K562 (cell line): ENCODE results near the gene XRN2. TPM values are rescaled to one million over a fixed set of nuclear protein-coding genes. Genes with fewer than 3 reads are reported as not detected.

ENCODE experiments used
- ATAC-seq: fragments of 200-7000 bp; cut with Tn5 transposase; 3 replicates; pipeline ENCODE4 v1.9.1; 2020; ENCODE audit warnings: moderate library complexity
- BruUV-seq: library from RNA; stranded (reverse); fragments of 400-500 nt; replicated peaks from 2 replicates; lab custom pipeline; 2021; lab: Mats Ljungman, UMichigan
- CTCF ChIA-PET: fragments of 300-600 bp; formaldehyde crosslinking; extraction: SDS; loops from one replicate; lab custom pipeline; 2021; ENCODE audit warnings: low intra/inter-chr PET ratio; lab: Yijun Ruan, JAX
- POLR2A ChIA-PET: fragments of 300-600, 350-650 bp; sonication (Branson Sonifier 250); formaldehyde crosslinking; extraction: SDS; loops from one replicate; lab custom pipeline; 2021; ENCODE audit warnings: antibody characterized with exemption, inconsistent platforms; lab: Yijun Ruan, JAX
- DNase-seq, 4 experiments: peaks; one replicate each; pipeline versions ENCODE4 v3.0.0 to v3.0.0-alpha.2; 2011 to 2018; ENCODE audit warnings: low spot score in 3 of 4, mixed read lengths in 3 of 4; ENCODE audit errors: extremely low read depth in 1 of 4
- FAIRE-seq: peaks from 2 replicates; lab custom pipeline; 2011; peaks lifted over from hg19 to GRCh38; lab: Jason Lieb, UNC
- H2AFZ ChIP-seq: 2 replicates; pipeline ENCODE4 v1.6.0; 2011; ENCODE audit warnings: low read depth, low read length, control low read depth, inconsistent platforms
- H3K27ac ChIP-seq: fragments of 200-600 bp; 3 replicates; pipeline ENCODE4 v1.8.0; 2011; ENCODE audit warnings: low read depth, mild to moderate bottlenecking, control low read depth, inconsistent platforms, low read length, moderate library complexity, mixed read lengths; ENCODE audit errors: extremely low read depth
- H3K27me3 ChIP-seq, 2 experiments: fragments of 300-600 bp in 1 of 2; 2 replicates in 1 of 2; 3 replicates in 1 of 2; pipeline versions ENCODE4 v1.6.0 to v1.8.0; 2011; ENCODE audit warnings: inconsistent platforms in 2 of 2, low read length in 2 of 2, mild to moderate bottlenecking in 1 of 2, mixed read lengths in 1 of 2, moderate library complexity in 1 of 2; ENCODE audit not compliant: control insufficient read depth in 2 of 2, insufficient read depth in 2 of 2
- H3K36me3 ChIP-seq: fragments of 300-600 bp; 3 replicates; pipeline ENCODE4 v1.8.0; 2011; ENCODE audit warnings: mild to moderate bottlenecking, low read length, inconsistent platforms; ENCODE audit not compliant: control insufficient read depth, insufficient read depth
- H3K4me1 ChIP-seq, 2 experiments: fragments of 200-600 bp in 1 of 2; replicated peaks in 1 of 2; 2 replicates in 1 of 2; 3 replicates in 1 of 2; pipeline versions ENCODE4 v1.5.1 to v1.8.0; 2011; ENCODE audit warnings: inconsistent platforms in 2 of 2, low read length in 2 of 2, mild to moderate bottlenecking in 1 of 2, mixed read lengths in 1 of 2, moderate library complexity in 1 of 2; ENCODE audit not compliant: control insufficient read depth in 2 of 2, insufficient read depth in 2 of 2
- H3K4me2 ChIP-seq: 2 replicates; pipeline ENCODE4 v1.6.1; 2011; ENCODE audit warnings: low read length, control low read depth, inconsistent platforms, mixed read lengths; ENCODE audit not compliant: insufficient read depth
- H3K4me3 ChIP-seq: fragments of 200-600 bp; sonication (generic), shearing (Covaris generic); 2 replicates; pipeline ENCODE4 v1.5.1; 2016; ENCODE audit warnings: control low read depth, inconsistent platforms
- H3K79me2 ChIP-seq: fragments of 200-600 bp; 3 replicates; pipeline ENCODE4 v1.8.0; 2011; ENCODE audit warnings: low read length, inconsistent platforms; ENCODE audit not compliant: control insufficient read depth, insufficient read depth
- H3K9ac ChIP-seq, 2 experiments: 2 replicates each; pipeline versions ENCODE4 v1.6.0 to v1.6.1; 2011; ENCODE audit warnings: low read depth in 2 of 2, low read length in 2 of 2, control low read depth in 1 of 2, inconsistent platforms in 1 of 2, mild to moderate bottlenecking in 1 of 2, mixed read lengths in 1 of 2; ENCODE audit not compliant: insufficient read depth in 1 of 2
- H3K9me1 ChIP-seq: one replicate; pipeline ENCODE4 v1.6.0; 2011; ENCODE audit warnings: inconsistent platforms, mild to moderate bottlenecking, low read length, moderate library complexity; ENCODE audit not compliant: control insufficient read depth, insufficient read depth
- H3K9me3 ChIP-seq: replicated peaks from 2 replicates; pipeline ENCODE4 v1.5.1; 2011; ENCODE audit warnings: low read depth, low read length, inconsistent platforms; ENCODE audit not compliant: control insufficient read depth, insufficient read depth
- H4K20me1 ChIP-seq: replicated peaks from 2 replicates; pipeline ENCODE4 v1.6.1; 2011; ENCODE audit warnings: low read length, inconsistent platforms, mixed read lengths; ENCODE audit not compliant: control insufficient read depth, insufficient read depth
- BRCA1 ChIP-seq, 2 experiments: fragments of 450-650 bp in 1 of 2; sonication (generic) in 1 of 2; formaldehyde crosslinking in 1 of 2; IDR thresholded peaks; 2 replicates each; pipeline versions ENCODE4 v1.5.0 to v1.6.1; 2017 to 2020; ENCODE audit warnings: mild to moderate bottlenecking in 1 of 2, missing genetic modification reagents in 1 of 2
- FOXK2 ChIP-seq, 2 experiments: fragments of 450-650 bp; IDR thresholded peaks in 1 of 2; conservative IDR thresholded peaks in 1 of 2; 2 replicates each; pipeline ENCODE4 v1.6.1; 2016; ENCODE audit warnings: low read depth in 2 of 2, mild to moderate bottlenecking in 1 of 2
- FOXP1 ChIP-seq: sonication (generic); formaldehyde crosslinking; IDR thresholded peaks from 2 replicates; pipeline ENCODE4 v1.8.0; 2022; ENCODE audit warnings: mild to moderate bottlenecking, missing genetic modification reagents
- NRF1 ChIP-seq, 2 experiments: fragments of 450-650 bp; IDR thresholded peaks in 1 of 2; conservative IDR thresholded peaks in 1 of 2; 2 replicates each; pipeline ENCODE4 v1.6.1; 2014; ENCODE audit warnings: mild to moderate bottlenecking in 2 of 2
- PURB ChIP-seq: sonication (generic); formaldehyde crosslinking; IDR thresholded peaks from 2 replicates; pipeline ENCODE4 v1.9.0; 2021; ENCODE audit warnings: low read depth, mild to moderate bottlenecking, missing genetic modification reagents
- RBM22 ChIP-seq: fragments of 200-400 bp; formaldehyde crosslinking; IDR thresholded peaks from 2 replicates; pipeline ENCODE4 v1.6.1; 2018; ENCODE audit warnings: low read length, low read depth; ENCODE audit not compliant: poor library complexity, severe bottlenecking
- SMARCC2 ChIP-seq: fragments of 450-650 bp; IDR thresholded peaks from 2 replicates; pipeline ENCODE4 v1.6.1; 2017; ENCODE audit warnings: antibody characterized with exemption, moderate library complexity, mild to moderate bottlenecking, low read depth
- TFAM ChIP-seq: fragments of 250-450 bp; sonication (Bioruptor Pico); conservative IDR thresholded peaks from 2 replicates; pipeline ENCODE4 v1.5.0; 2021; ENCODE audit warnings: mild to moderate bottlenecking, moderate library complexity
- ZNF431 ChIP-seq: sonication (generic); formaldehyde crosslinking; IDR thresholded peaks from 2 replicates; pipeline ENCODE4 v1.8.0; 2022; ENCODE audit warnings: mild to moderate bottlenecking, missing genetic modification reagents
- ZNF589 ChIP-seq: fragments of 200-800 bp; sonication (Bioruptor generic); IDR thresholded peaks from 2 replicates; pipeline ENCODE4 v1.6.1; 2016; ENCODE audit warnings: low read depth, missing genetic modification characterization, missing compliant biosample characterization
- WGBS: fragments of 100-300 bp; shearing (Covaris generic); methylation state at CpG from one replicate; pipeline ENCODE4 v1.1.6; 2016; ENCODE audit warnings: low coverage, mixed read lengths; ENCODE audit not compliant: insufficient coverage; ENCODE audit errors: missing lambda C conversion rate; 5-methylcytosine and 5-hydroxymethylcytosine counted together
- in situ Hi-C: fragments of 300-500 bp; cut with MboI; formaldehyde crosslinking; loops from 4 replicates; pipeline ENCODE4 v1.15.0; 2018; ENCODE audit warnings: inconsistent platforms, mixed read lengths
- intact Hi-C: fragments of 100-400 bp; cut with micrococcal nuclease; formaldehyde crosslinking; loops from 2 replicates; pipeline ENCODE4 v1.14.2; 2022
- polyA plus RNA-seq, 8 experiments: library from polyadenylated mRNA; depleted of rRNA in 4 of 8; stranded (reverse) in 5 of 8; unstranded in 3 of 8; fragments of >200 nt; fragmentation: Nextera tagmentation in 2 of 8; fragmentation: Illumina TruSeq in 1 of 8; extraction: Ambion mirVana in 2 of 8; extraction: Trizol in 1 of 8; gene quantifications; 2 replicates each; pipeline versions ENCODE4 v1.2.1 to v1.2.3, GENCODE V29; 2011 to 2014; ENCODE audit warnings: inconsistent platforms in 1 of 8, missing spikeins in 1 of 8
- total RNA-seq, 7 experiments: library from RNA; depleted of rRNA in 6 of 7; stranded (reverse); fragments of >200 nt in 6 of 7; fragmentation: Illumina TruSeq in 2 of 7; extraction: Trizol in 2 of 7; gene quantifications; 2 replicates each; pipeline versions ENCODE4 v1.2.1 to v1.2.3, GENCODE V29; 2011 to 2021; ENCODE audit warnings: low replicate concordance in 1 of 7
- TF ChIP-seq, protein P1 (sequence below): fragments of 450-650 bp; IDR thresholded peaks from 2 replicates; pipeline ENCODE4 v1.6.1; 2016; ENCODE audit warnings: mild to moderate bottlenecking, moderate library complexity

The XRN2 gene
- total and polyA plus RNA-seq, 9 of the 15 experiments (the other 6 are each of a cell fraction or from before 2014, with no cell fraction given): 41.8 to 67.3 (median 51.4) TPM

DNA sequence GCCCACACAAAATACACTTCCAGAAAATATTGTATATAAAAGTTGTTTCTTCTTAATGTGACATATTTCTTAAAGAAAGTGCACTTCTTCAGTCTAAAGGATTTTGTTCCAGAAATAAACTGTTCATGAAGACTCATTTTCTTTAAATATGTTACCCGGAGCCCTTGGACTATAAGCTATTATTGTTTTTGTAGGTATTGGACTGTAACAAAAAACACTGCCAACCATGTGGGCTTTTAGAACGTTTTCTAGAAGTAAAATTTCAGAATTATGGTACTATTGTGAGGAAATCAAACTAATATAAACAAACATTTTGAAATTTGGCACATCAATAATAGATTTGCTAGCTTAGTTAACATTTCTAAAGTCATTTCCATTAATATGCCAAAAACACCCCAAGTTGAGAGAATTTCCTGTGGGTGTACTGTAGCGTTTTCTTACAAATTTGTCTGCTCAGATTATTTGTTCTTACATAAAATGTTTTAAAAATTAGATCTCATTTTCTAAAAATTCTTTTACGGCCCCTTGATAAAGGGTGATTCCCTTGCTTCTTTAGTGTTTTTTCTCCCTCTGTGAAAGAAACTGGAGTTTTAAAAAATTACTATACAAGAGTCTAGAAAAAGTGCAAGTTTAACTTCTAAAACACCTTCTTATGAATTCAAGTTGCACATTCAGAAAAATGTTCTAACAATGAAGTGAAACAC is 90.8 kb downstream of the XRN2 start:
- DNase-seq (no peak), FAIRE-seq (no peak), ATAC-seq (no peak)
- Histone ChIP-seq H3K4me3 (no peak overlapping the region), H3K4me2 (no peak overlapping the region), H3K79me2 (no peaks in the 10 kb centered on the region), H3K9me3 (no peaks in the 10 kb centered on the region), H4K20me1 (no peaks in the 10 kb centered on the region), H3K4me1 (peaks cover 0 to 3% of the 10 kb centered on the region in 2 experiments; a peak in 1 of 5 replicates), H3K36me3 (peaks cover 9% of the 10 kb centered on the region; the same call in 1 of the 3 replicates), H3K27me3 (no peaks in the 10 kb centered on the region), H2AFZ (no peak overlapping the region), H3K9me1 (no peaks in the 10 kb centered on the region), H3K27ac (no peak overlapping the region), H3K9ac (no peak overlapping the region)
- intact Hi-C loops (no loop called here), in situ Hi-C loops (no loop called here)
- CTCF ChIA-PET: no interaction called here
- POLR2A ChIA-PET: interaction anchor here (0.7 kb wide), 1 partner anchor 8 kb away, joined by 3 read pairs; no protein-coding TSS in a partner anchor
- no TSS peak for BruUV-seq
- 20% methylated on average over 4 of the region's 4 CpGs for WGBS
- TF ChIP-seq, protein P1, sequence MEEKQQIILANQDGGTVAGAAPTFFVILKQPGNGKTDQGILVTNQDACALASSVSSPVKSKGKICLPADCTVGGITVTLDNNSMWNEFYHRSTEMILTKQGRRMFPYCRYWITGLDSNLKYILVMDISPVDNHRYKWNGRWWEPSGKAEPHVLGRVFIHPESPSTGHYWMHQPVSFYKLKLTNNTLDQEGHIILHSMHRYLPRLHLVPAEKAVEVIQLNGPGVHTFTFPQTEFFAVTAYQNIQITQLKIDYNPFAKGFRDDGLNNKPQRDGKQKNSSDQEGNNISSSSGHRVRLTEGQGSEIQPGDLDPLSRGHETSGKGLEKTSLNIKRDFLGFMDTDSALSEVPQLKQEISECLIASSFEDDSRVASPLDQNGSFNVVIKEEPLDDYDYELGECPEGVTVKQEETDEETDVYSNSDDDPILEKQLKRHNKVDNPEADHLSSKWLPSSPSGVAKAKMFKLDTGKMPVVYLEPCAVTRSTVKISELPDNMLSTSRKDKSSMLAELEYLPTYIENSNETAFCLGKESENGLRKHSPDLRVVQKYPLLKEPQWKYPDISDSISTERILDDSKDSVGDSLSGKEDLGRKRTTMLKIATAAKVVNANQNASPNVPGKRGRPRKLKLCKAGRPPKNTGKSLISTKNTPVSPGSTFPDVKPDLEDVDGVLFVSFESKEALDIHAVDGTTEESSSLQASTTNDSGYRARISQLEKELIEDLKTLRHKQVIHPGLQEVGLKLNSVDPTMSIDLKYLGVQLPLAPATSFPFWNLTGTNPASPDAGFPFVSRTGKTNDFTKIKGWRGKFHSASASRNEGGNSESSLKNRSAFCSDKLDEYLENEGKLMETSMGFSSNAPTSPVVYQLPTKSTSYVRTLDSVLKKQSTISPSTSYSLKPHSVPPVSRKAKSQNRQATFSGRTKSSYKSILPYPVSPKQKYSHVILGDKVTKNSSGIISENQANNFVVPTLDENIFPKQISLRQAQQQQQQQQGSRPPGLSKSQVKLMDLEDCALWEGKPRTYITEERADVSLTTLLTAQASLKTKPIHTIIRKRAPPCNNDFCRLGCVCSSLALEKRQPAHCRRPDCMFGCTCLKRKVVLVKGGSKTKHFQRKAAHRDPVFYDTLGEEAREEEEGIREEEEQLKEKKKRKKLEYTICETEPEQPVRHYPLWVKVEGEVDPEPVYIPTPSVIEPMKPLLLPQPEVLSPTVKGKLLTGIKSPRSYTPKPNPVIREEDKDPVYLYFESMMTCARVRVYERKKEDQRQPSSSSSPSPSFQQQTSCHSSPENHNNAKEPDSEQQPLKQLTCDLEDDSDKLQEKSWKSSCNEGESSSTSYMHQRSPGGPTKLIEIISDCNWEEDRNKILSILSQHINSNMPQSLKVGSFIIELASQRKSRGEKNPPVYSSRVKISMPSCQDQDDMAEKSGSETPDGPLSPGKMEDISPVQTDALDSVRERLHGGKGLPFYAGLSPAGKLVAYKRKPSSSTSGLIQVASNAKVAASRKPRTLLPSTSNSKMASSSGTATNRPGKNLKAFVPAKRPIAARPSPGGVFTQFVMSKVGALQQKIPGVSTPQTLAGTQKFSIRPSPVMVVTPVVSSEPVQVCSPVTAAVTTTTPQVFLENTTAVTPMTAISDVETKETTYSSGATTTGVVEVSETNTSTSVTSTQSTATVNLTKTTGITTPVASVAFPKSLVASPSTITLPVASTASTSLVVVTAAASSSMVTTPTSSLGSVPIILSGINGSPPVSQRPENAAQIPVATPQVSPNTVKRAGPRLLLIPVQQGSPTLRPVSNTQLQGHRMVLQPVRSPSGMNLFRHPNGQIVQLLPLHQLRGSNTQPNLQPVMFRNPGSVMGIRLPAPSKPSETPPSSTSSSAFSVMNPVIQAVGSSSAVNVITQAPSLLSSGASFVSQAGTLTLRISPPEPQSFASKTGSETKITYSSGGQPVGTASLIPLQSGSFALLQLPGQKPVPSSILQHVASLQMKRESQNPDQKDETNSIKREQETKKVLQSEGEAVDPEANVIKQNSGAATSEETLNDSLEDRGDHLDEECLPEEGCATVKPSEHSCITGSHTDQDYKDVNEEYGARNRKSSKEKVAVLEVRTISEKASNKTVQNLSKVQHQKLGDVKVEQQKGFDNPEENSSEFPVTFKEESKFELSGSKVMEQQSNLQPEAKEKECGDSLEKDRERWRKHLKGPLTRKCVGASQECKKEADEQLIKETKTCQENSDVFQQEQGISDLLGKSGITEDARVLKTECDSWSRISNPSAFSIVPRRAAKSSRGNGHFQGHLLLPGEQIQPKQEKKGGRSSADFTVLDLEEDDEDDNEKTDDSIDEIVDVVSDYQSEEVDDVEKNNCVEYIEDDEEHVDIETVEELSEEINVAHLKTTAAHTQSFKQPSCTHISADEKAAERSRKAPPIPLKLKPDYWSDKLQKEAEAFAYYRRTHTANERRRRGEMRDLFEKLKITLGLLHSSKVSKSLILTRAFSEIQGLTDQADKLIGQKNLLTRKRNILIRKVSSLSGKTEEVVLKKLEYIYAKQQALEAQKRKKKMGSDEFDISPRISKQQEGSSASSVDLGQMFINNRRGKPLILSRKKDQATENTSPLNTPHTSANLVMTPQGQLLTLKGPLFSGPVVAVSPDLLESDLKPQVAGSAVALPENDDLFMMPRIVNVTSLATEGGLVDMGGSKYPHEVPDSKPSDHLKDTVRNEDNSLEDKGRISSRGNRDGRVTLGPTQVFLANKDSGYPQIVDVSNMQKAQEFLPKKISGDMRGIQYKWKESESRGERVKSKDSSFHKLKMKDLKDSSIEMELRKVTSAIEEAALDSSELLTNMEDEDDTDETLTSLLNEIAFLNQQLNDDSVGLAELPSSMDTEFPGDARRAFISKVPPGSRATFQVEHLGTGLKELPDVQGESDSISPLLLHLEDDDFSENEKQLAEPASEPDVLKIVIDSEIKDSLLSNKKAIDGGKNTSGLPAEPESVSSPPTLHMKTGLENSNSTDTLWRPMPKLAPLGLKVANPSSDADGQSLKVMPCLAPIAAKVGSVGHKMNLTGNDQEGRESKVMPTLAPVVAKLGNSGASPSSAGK: no peak
- no peak for TF ChIP-seq RBM22
- no peak for TF ChIP-seq NRF1 (conservative IDR thresholded peaks at IDR 0.05 in 1 of 2, IDR thresholded peaks at IDR 0.05 in 1 of 2)
- no peak for TF ChIP-seq TFAM (CRISPR knock-in tag)
- TF ChIP-seq ZNF431 (CRISPR knock-in tag): no peak
- no peak for TF ChIP-seq FOXK2 (conservative IDR thresholded peaks at IDR 0.05 in 1 of 2, IDR thresholded peaks at IDR 0.05 in 1 of 2; ENCODE audit: low read depth in 2 of 2)
- TF ChIP-seq ZNF589 (CRISPR knock-in tag): no peak
- no peak for TF ChIP-seq FOXP1
- TF ChIP-seq BRCA1 (IDR thresholded peaks at IDR 0.05): no peak
- TF ChIP-seq BRCA1 (CRISPR knock-in tag; IDR thresholded peaks at IDR 0.05): no peak
- no peak for TF ChIP-seq SMARCC2
- no peak for TF ChIP-seq PURB
